Stimulated activated CD8-positive, alpha-beta memory T cell treated with anti-CD3 and anti-CD28 coated beads, Interleukin-12 subunit alpha, Interleukin-12 subunit beta, amount 100 ng/mL, for 24 hours (primary cell): ENCODE measurements around the gene MRNIP.

ENCODE experiments used
- DNase-seq: peaks from one replicate; pipeline ENCODE4 v3.0.0-alpha.2; 2020; ENCODE audit errors: extremely low read depth

Gene MRNIP

DNA sequence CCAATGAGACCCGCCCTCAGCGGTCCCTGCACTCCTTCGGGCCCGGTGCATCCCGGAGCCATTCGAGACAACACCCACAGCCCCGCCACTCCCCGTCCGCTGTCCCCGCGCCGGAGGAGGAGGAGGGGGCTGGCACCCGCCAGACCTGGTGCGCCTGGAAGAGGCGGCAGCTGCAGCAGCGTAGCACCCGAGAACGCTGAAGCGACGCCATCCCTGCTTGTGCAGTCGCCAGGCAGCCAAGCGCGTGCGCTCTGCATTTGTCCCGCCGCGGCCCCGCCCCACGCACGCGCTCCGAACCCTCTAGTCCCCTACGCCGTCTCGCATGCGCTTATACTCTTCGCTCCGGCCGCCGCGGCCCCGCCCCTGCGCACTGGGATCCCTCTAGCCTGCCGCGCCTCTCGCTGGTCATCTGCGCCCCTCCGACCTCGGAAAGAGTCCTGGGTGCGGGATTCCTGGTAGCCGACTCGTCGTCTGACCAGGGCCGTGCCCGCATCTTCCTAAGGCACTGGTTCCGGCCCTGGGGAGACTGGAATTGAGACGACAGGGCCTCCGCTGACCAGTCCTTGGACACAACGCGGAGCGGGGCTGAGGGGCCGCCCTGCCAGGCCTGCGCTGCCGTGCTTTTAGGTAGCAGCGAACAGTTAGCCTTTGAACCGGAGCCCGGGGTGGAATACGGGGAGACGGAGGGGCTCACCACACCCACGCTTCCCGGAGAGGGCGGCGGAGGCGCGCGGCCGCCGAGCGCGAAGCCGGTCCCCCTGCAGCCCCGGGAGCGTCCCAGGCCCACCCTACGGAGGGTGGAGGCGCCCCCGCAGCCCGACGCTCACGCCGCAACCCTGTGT is at the start of gene MRNIP:
TSS of gene MRNIP (minus strand) at position 232 of the 842 bp plus-strand sequence. CDS start at position 211, 21 bp downstream.
- peak; percentile 81 for DNase-seq

GRCh38 chr5:179907556-179908324 is 49.1 kb upstream of the MRNIP start, which contains the start of gene TBC1D9B:
TSS of gene TBC1D9B (minus strand) at chr5:179907897. CDS start at chr5:179907821, 76 bp downstream.
- peak; percentile 9 for DNase-seq

- DNase-seq, result no peak
Observed at GRCh38 chr5:179906795-179907555, 48.4 kb upstream of the MRNIP start.

DNA sequence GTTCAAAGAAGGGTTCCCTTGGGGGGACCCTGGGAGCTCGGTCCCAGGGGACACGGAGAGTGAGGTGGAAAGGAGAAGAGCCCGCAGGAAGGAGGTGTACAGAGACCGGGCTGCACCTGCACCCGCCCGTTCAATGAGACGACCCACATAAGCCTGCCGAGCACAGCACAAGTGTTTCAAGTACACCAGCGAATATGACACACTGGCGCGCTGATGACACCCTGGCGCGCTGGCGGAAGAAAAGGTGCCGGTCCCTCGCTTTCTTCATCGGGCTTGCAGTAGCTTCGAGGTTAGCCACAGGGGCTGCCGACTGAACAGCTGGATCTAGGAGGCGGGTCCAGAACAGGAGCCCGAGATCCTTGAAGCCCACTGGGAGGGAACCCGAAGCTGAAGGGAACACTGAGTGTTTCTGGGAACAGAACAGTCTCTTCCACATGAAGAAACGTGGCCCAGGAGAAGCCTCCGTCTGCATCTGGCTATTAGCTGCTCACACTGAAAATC is 47.7 kb upstream of the MRNIP start:
- DNase-seq, result no peak

GRCh38 chr5:179905161-179905560 is 46.5 kb upstream of the MRNIP start:
- DNase-seq, result no peak

- no peak for DNase-seq
Observed at GRCh38 chr5:179904463-179905160, 46.0 kb upstream of the MRNIP start.

DNA sequence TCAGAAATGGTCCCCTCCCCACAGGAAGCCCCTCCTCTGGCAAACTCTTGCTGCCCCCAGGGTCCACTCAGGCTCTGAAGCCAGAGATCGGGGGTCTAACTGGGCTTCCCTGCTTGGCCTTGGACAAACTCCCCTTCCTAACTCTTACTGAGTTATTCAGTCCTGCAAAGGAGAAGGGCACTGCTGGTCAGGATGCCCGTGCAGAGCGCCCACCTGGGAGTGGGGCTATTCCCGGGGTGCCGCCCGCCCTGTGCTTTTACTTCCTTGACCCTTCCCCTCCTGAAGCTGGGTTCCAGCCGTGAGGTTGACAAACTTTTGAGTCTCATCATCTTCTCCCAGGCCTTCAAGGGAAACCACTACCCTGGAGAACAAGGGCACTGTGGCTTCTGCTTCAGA is 44.1 kb upstream of the MRNIP start:
- no peak for DNase-seq

DNA sequence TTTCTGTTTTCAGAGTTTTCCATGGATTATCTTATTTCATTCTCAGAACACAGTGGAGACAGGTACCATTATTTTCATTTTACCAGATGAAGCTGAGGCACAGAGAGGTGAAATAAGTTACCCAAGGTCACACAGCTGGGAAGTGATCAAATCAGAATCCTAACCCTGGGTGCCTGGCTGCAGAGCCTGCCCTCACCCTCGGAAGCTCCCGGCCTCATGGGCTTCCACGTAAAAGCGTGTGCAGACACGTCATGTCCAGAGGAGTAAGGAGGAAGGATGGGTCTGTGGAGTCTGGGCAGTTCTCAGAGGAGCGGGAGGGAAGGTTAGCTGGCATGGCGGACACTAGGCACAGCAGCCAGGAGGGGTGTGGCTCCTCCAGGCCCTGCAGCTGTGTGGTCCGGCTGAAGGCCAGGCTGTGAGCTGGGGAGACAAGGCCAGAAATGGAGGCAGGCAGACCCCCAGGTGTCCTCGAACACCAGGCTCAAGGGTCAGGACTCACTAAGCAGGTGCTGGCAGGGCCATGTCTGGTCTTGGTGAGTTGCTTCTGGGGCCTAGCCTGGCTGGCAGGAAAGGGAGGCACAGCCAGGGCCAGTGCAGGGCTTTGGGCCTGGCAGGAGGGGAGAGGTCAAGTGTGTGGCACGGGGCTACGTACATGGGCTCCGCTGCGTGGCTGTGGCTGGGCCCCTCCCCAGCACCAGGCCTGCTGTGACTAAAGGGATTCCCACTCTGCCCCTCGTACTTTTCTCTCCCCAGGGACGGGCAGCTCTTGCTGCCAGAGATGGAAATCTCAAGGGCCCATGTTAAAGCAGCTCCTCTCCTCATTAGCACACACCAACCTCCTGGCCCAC is 43.5 kb upstream of the MRNIP start:
- DNase-seq, result no peak

DNA sequence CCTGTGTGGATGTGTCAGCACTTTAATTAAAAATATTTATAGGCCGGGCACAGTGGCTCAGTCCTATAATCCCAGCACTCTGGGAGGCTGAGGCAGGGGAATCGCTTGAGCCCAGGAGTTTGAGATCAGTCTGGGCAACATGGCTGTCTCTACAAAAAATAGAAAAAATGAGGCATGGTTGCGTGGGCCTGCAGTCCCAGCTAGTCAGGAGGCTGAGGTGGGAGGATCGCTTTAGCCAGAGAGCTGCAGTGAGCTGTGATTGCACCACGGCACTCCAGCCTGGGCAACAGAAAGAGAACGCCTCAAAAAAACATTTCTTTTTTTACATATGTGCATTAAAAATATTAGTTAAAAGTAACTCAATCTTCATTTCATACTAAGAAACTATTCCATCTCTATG is 42.8 kb upstream of the MRNIP start:
- DNase-seq, result no peak

DNA sequence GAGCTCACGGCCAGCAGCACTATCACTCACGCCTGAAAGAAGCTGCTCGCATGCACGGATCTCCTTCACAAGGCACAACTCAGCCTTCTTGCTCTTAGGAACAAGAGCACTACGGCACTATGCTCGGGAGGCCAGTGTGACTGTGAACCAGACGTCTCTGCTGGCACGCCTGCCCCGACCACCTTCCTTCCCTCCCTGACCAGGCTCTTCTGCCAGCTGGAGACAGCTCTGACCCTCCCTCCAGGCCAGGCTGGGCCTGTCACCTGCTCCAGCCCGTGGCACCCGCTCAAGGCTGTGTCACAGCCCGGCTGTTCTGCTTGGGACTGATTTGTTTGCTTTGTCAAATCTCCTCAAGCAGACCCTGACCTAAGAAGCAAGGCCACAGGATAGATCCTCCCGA is 42.1 kb upstream of the MRNIP start:
- no peak for DNase-seq

DNA sequence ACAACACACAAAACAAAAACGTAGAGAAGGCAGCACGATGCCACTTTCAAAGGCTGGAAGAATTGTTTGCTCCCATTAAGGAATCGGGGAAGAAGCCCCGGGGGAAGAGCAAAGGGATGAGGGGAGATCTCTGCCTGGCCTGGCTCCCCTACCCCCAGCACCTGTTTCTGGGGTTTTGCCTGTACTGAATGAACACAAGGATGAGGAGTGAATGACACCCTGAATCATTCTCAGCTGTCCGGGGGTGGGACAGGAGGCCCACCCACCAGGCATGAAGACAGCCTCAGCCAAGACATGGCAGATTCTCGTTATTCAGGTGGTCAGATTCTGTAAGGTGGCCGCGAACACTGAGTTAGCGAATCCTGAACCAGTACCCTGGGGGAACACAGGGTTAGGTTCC is 41.6 kb upstream of the MRNIP start:
- DNase-seq, result no peak

DNA sequence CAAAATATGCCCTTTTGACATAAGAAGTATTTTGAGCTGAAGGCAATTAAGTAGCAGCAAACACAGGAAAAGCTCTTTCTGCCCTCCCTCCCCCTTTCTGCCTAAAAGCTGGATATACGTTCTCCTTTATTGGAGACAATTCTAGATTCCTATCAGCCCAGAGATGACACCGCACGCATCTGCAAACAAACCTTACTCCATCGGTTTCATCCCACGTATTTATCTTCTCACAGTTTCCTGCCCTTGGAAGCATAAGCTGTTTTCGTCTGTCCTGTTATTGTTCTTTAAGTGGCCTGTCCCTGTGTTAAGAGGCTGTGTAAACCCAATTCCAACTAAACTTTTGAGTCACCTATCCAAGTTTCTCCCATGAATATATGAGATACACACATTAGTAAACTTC is 37.2 kb upstream of the MRNIP start:
- no peak for DNase-seq

GRCh38 chr5:179893958-179894895 is 35.6 kb upstream of the MRNIP start:
- DNase-seq, result no peak

DNA sequence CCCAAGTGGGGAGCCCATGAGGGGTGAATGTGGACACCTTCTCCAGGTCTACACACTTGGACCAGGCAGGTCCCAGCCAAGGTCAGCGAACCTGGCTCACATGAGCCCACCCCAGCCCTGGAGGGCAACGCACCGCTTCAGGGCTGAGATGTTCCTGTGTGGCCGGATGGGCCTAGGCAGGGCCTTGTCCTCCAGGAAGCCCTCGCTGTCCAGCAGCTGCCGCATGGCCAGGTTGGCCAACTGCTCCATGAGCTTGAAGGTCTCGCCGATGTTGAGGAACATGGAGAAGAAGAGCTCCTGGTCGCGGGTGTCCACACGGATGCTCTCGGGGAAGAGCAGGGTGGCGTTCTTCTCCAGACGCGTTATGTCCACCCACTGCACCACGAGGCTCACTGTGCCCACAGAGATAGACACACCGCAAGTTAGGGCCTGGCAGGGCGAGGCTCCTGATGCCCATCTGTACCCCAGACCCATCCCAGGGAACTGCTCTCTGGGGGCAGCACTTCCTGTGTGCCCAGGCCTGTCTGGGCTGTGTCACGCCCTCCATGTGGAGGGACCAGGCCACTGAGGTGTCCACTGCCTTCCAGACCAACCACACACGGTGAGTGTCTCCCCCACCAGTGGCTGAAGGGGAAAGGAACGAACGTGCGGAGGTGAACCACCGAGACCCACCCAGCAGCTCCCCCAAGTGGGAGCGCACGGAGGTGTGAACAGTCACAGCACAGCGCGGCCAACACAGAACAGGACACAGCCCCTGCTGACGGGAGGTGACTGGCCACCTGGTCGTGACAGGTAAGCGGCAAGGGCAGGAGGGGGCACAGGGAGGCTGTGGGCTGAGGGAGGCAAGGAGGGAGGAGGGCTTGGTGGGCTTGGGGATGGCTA is 34.7 kb upstream of the MRNIP start:
- no peak for DNase-seq

DNA sequence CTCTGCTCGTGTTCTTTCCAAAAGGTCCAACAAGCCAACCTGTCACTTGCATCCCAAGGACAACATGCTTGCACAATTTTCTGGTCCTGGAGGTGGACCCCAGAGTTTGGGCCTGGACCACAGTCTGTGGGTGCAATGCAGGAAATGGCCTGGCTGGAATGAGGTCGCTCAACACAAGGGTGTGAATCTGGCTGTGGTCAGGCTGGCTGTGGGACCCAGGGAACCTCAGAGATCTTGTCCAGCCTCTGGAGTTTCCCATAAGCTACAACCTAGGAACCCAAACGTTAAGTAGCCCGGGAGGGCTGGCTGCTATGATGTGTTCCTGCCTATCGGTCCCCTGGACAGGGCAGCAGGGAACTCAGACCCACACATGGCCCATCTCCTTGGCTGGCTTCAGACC is 33.6 kb upstream of the MRNIP start:
- no peak for DNase-seq

- no peak for DNase-seq
Observed at GRCh38 chr5:179890751-179891682, 32.4 kb upstream of the MRNIP start.

- DNase-seq, result no peak
Observed at GRCh38 chr5:179889885-179890284, 31.3 kb upstream of the MRNIP start.
